HG03378 (cell line): ENCODE results near the gene ABLIM1.
A peak's percentile ranks its signal among the peaks of the same experiment; 100 is the strongest.

Experiments
- ATAC-seq: cut with Tn5 transposase; IDR thresholded peaks from one replicate; pipeline ENCODE4 v1.9.1; 2021; ENCODE audit warnings: mild to moderate bottlenecking, moderate library complexity; ENCODE audit not compliant: unreplicated experiment

Gene ABLIM1

GRCh38 chr10:114397651-114398145 is 260.4 kb downstream of the ABLIM1 start:
- no peak for ATAC-seq

GRCh38 chr10:114396464-114396863 is 261.6 kb downstream of the ABLIM1 start:
- no peak for ATAC-seq

- ATAC-seq: no peak
Measured at GRCh38 chr10:114395366-114396022, 262.6 kb downstream of the ABLIM1 start.

GRCh38 chr10:114394531-114394930 is 263.5 kb downstream of the ABLIM1 start:
- ATAC-seq: no peak

- no peak for ATAC-seq
Measured at GRCh38 chr10:114393886-114394285, 264.2 kb downstream of the ABLIM1 start.

- ATAC-seq: no peak
Measured at GRCh38 chr10:114393482-114393881, 264.6 kb downstream of the ABLIM1 start.

GRCh38 chr10:114392112-114392835 is 265.8 kb downstream of the ABLIM1 start:
- no peak for ATAC-seq

GRCh38 chr10:114391599-114391998 is 266.5 kb downstream of the ABLIM1 start:
- ATAC-seq: no peak

DNA sequence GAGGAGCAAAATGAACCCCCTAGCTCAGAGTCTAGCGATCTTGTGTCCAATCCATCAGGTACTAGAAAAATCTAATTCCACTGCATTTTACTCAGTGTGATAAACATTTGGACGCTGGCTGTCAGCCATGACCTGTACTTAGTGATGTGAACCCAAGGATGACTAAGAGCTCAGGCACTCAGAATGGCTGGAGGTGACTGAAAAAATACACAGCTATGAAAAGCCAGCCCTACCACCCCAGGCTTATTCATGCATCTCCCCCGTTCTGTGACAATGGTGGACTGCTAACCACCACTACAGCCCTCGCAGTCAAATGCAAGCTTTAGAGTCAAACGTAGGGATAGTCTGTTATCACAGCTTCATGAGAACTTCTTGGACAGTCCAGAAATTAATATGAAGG is 268.6 kb downstream of the ABLIM1 start:
- ATAC-seq: no peak

- peak; percentile 79 for ATAC-seq
Measured at GRCh38 chr10:114388275-114388674, 269.8 kb downstream of the ABLIM1 start.

DNA sequence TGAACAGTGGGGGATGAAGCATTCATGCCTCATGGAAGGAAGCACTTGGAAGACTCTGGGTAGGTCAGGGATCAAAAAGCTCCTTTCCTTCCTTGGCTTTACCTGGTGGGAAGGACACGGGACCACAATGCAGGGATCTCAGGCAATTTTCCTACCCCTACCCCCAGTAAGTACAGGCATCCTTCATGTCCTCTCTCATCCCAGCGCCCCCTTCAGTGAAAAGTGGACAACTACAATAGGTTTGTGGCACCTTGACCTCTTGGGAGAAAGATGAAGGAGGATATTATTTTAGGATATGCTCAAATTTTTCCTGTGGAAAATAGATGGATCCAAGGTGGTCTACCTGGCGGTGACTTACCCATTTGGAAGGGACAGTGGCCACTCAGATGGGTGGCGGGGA is 270.3 kb downstream of the ABLIM1 start:
- no peak for ATAC-seq

- no peak for ATAC-seq
Measured at GRCh38 chr10:114386452-114386851, 271.6 kb downstream of the ABLIM1 start.

- ATAC-seq: no peak
Measured at GRCh38 chr10:114385557-114385956, 272.5 kb downstream of the ABLIM1 start.

DNA sequence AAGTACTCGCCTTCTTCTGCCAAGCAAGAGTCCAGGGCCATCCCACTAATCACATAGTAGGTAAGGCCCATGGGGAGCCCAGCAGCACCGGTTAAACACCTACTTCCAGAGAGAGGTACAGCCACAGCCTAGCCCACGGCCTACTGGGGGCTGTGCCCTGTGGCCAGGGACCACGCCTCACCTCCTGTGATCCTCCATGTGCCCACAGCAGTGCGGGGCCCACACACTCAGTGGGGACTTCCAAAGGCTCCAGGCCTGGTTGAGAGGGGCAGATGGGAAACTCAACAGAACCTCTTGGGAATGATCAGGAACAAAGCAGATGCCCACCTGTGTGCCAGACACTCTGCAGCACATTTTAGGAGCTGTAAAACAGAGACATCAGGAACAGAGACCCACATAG is 273.5 kb downstream of the ABLIM1 start:
- ATAC-seq: no peak

DNA sequence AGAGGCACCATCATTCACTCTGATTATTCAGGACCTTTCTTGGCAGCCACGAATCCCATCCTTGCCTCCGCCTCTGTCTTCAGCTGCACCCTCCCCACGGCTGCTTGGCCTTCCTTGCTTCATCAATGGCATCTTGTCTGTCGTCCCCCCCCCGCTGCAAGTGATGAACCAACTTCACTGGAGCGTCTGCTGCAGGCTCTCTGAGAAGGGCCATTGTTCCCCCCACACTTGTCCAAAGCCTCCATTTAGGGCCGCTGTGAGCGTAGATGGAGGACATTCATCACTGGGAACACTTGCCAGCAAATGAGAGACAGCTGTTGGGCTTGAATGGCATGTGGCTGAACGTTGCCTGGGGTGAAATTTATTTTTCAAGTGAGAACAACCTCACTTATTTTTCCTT is 273.9 kb downstream of the ABLIM1 start:
- no peak for ATAC-seq
